ENCODE measurements around the gene OR8D2. TPM values are rescaled to one million over a fixed set of nuclear protein-coding genes. Genes with fewer than 3 reads are reported as not detected.

Gene OR8D2
- total RNA-seq, 4 donors from 2014 or later, result not detected

DNA sequence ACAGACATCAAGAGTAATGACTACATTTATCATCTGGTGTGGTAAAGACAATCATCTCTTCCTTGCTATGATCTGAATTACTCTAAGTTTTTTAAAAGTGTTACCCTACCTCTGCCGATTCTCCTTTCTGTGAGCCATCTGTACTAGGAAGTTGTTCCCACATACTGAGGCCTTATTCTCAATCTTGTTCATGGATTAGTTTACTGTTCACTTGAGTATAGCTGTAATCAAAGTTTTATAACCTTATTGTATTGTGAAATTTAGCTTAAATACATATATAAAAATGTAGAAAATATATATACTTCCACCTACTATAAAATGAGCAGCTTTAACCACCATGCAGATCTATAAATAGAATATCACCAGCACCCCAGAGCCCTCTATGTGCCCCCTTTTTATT lies 2.4 kb upstream of the OR8D2 start:
- intact Hi-C loops (cut with DNase I; ENCODE audit: low total_unique reads), result no loop called here
- in situ Hi-C loops (cut with MboI; ENCODE audit: low sequenced_read_pairs in 4 of 4), result no loop called here
- no peaks in the 10 kb centered on the region for H3K27me3 ChIP-seq
- no peak overlapping the region for H3K4me3 ChIP-seq
- no peaks in the 10 kb centered on the region for H3K4me1 ChIP-seq
- no peak for DNase-seq
- H3K27ac ChIP-seq, result no peak overlapping the region
- no peaks in the 10 kb centered on the region for H3K36me3 ChIP-seq
- no peak for ATAC-seq
- no peaks in the 10 kb centered on the region for H3K9me3 ChIP-seq
- TF ChIP-seq POLR2A (IDR thresholded peaks at IDR 0.05) (no peak), CTCF (IDR thresholded peaks at IDR 0.05 in 4 of 5, conservative IDR thresholded peaks at IDR 0.05 in 1 of 5) (no peak)

DNA sequence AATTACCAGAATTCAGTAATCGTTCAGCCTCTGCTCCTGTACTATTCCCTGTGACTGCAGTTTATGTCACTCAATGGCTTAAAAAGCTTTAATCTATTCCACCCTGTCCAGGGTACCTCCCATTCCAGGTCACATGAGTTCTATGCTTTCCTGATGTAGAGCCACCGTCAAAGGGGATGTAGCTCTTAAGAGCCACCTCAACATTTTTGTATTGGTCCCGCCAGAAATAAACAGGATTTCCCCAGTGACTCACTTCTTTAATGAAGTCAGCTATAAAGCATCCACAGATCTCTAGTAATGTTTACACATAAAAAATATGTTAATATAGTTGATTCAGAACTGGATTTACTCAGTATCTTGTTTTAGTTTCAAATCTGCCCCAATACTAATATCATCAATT lies 4.9 kb downstream of the OR8D2 start:
- intact Hi-C loops (cut with DNase I; ENCODE audit: low total_unique reads), result no loop called here

GRCh38 chr11:124313849-124314248 lies 6.1 kb downstream of the OR8D2 start, which contains the start of gene OR8D1:
Gene OR8D1, minus strand, starts transcription at chr11:124313949. Its CDS starts 3,183 bp downstream, at chr11:124310766.
- in situ Hi-C loops (cut with MboI; ENCODE audit: low sequenced_read_pairs in 4 of 4), result no loop called here

More for the DNA sequence above, 4.9 kb downstream of the OR8D2 start:
- no peak for TF ChIP-seq POLR2A (IDR thresholded peaks at IDR 0.05)
- Histone ChIP-seq H3K36me3 (no peaks in the 10 kb centered on the region), H3K27me3 (no peaks in the 10 kb centered on the region), H3K27ac (no peak overlapping the region), H3K4me3 (no peak overlapping the region), H3K9me3 (no peaks in the 10 kb centered on the region), H3K4me1 (no peaks in the 10 kb centered on the region)
- no peak for ATAC-seq
- no peak for DNase-seq
- in situ Hi-C loops (cut with MboI; ENCODE audit: low sequenced_read_pairs in 4 of 4), result no loop called here

DNA sequence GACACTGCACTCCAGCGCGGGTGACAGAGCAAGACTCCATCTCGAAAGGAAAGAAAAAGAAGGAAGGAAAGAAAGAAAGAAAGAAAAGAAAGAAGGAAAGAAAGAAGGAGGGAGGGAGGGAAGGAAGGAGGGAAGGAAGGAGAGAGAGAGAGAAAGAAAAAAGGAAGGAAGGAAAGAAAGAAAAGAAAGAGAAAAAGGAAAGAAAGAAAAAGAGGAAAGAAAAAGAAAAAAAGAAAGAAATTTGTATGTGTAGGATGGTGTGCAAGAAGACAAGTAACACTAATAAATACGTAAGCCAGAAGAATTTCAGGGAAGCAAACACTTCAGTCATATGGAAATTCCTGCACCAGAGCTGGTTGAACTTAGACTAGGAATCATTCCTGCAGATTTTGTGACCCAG lies 6.9 kb downstream of the OR8D2 start:
- Histone ChIP-seq H3K4me1 (no peaks in the 10 kb centered on the region), H3K9me3 (no peaks in the 10 kb centered on the region), H3K27ac (no peak overlapping the region), H3K36me3 (no peaks in the 10 kb centered on the region), H3K27me3 (no peaks in the 10 kb centered on the region), H3K4me3 (no peak overlapping the region)
- DNase-seq (no peak), ATAC-seq (no peak)
- TF ChIP-seq POLR2A (IDR thresholded peaks at IDR 0.05) (no peak), CTCF (IDR thresholded peaks at IDR 0.05 in 4 of 5, conservative IDR thresholded peaks at IDR 0.05 in 1 of 5) (no peak)
- intact Hi-C loops (cut with DNase I; ENCODE audit: low total_unique reads), result no loop called here
- in situ Hi-C loops (cut with MboI; ENCODE audit: low sequenced_read_pairs in 4 of 4), result no loop called here

More at GRCh38 chr11:124313849-124314248, 6.1 kb downstream of the OR8D2 start, which contains the start of gene OR8D1:
- ATAC-seq, result no peak
- Histone ChIP-seq H3K27me3 (no peaks in the 10 kb centered on the region), H3K4me1 (no peaks in the 10 kb centered on the region), H3K27ac (no peak within 1 kb of the TSS), H3K9me3 (no peaks in the 10 kb centered on the region), H3K4me3 (no peak within 1 kb of the TSS), H3K36me3 (no peaks in the 10 kb centered on the region)
- DNase-seq, result no peak
- no peak for TF ChIP-seq POLR2A (IDR thresholded peaks at IDR 0.05)
- intact Hi-C loops (cut with DNase I; ENCODE audit: low total_unique reads), result no loop called here

GRCh38 chr11:124311670-124312069 lies 8.3 kb downstream of the OR8D2 start:
- DNase-seq (no peak), ATAC-seq (no peak)
- intact Hi-C loops (cut with DNase I; ENCODE audit: low total_unique reads) (no loop called here), in situ Hi-C loops (cut with MboI; ENCODE audit: low sequenced_read_pairs in 4 of 4) (no loop called here)
- Histone ChIP-seq H3K27me3 (no peaks in the 10 kb centered on the region), H3K9me3 (no peaks in the 10 kb centered on the region), H3K36me3 (no peaks in the 10 kb centered on the region), H3K4me1 (no peaks in the 10 kb centered on the region), H3K4me3 (no peak overlapping the region), H3K27ac (no peak overlapping the region)
- TF ChIP-seq POLR2A (IDR thresholded peaks at IDR 0.05) (no peak), CTCF (IDR thresholded peaks at IDR 0.05 in 4 of 5, conservative IDR thresholded peaks at IDR 0.05 in 1 of 5) (no peak)

GRCh38 chr11:124311269-124311668 lies 8.7 kb downstream of the OR8D2 start:
- in situ Hi-C loops (cut with MboI; ENCODE audit: low sequenced_read_pairs in 4 of 4) (no loop called here), intact Hi-C loops (cut with DNase I; ENCODE audit: low total_unique reads) (no loop called here)
- TF ChIP-seq POLR2A (IDR thresholded peaks at IDR 0.05), result no peak
- TF ChIP-seq CTCF (IDR thresholded peaks at IDR 0.05 in 4 of 5, conservative IDR thresholded peaks at IDR 0.05 in 1 of 5), result no peak
- DNase-seq (no peak), ATAC-seq (no peak)
- H3K27ac ChIP-seq, result no peak overlapping the region
- no peaks in the 10 kb centered on the region for H3K36me3 ChIP-seq
- H3K27me3 ChIP-seq, result no peaks in the 10 kb centered on the region
- H3K9me3 ChIP-seq, result no peaks in the 10 kb centered on the region
- no peaks in the 10 kb centered on the region for H3K4me1 ChIP-seq
- H3K4me3 ChIP-seq, result no peak overlapping the region
